T-helper 17 cell (primary cell): ENCODE measurements around the gene UBAP2. TPM values are rescaled to one million over a fixed set of nuclear protein-coding genes. Genes with fewer than 3 reads are reported as not detected.

Experiments used
- ATAC-seq: fragments of 150-1000 bp; cut with Tn5 transposase; 2 replicates; pipeline ENCODE4 v1.10.0; 2021; ENCODE audit warnings: mild to moderate bottlenecking, moderate library complexity
- DNase-seq, 3 donors: peaks; one replicate each; pipeline versions ENCODE4 v3.0.0 to v3.0.0-alpha.2; 2020 to 2021
- H3K9me3 ChIP-seq: one replicate; pipeline ENCODE4 v1.7.0; 2013; ENCODE audit warnings: low read length, mild to moderate bottlenecking; ENCODE audit not compliant: control insufficient read depth, poor library complexity, severe bottlenecking
- H3K27ac Mint-ChIP-seq: one replicate; pipeline ENCODE4 v1.8.0; 2022; ENCODE audit warnings: mild to moderate bottlenecking, moderate library complexity, mixed read lengths
- H3K27me3 Mint-ChIP-seq: one replicate; pipeline ENCODE4 v1.8.0; 2022; ENCODE audit warnings: mixed read lengths
- H3K36me3 Mint-ChIP-seq: one replicate; pipeline ENCODE4 v1.8.0; 2022; ENCODE audit warnings: low read depth, mixed read lengths
- H3K4me1 Mint-ChIP-seq: one replicate; pipeline ENCODE4 v1.8.0; 2022; ENCODE audit warnings: mild to moderate bottlenecking, mixed read lengths
- H3K4me3 Mint-ChIP-seq: one replicate; pipeline ENCODE4 v1.8.0; 2022; ENCODE audit warnings: mild to moderate bottlenecking, moderate library complexity, mixed read lengths
- total RNA-seq, 4 donors: library from RNA in 2 of 4; stranded (reverse) in 2 of 4; gene quantifications; one replicate each; pipeline ENCODE4 v1.2.3 and lab custom pipeline; 2022 to 2026

Gene UBAP2
- total RNA-seq, 2 donors from 2014 or later, result 33.9 to 37.3 TPM

GRCh38 chr9:33884856-33885701, 163.6 kb downstream of the UBAP2 start:
- no peaks in the 10 kb centered on the region for H3K27me3 Mint-ChIP-seq
- H3K9me3 ChIP-seq, result no peaks in the 10 kb centered on the region
- no peak overlapping the region for H3K4me3 Mint-ChIP-seq
- no peak for ATAC-seq
- peaks cover 31% of the 10 kb centered on the region for H3K4me1 Mint-ChIP-seq
- H3K27ac Mint-ChIP-seq, result peak overlapping the region; percentile 72
- DNase-seq, result no peak
- H3K36me3 Mint-ChIP-seq, result no peaks in the 10 kb centered on the region

DNA sequence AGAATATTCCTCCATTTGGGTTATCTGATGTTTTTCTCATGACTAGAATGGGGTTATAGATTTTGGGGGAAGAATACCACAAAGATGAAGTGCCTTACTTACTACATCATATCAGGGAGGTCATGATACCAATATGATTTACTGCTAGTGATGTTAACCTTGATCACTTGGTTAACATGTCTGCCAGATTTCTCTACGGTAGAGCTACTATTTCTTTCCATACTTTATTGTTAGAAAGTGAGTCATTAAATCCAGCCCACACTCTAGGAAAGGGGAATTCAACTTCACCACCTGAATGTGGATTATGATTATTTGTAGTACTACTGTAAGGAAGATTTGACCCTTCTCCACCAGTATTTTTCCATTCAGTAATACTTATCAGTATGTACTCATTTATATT, 167.1 kb downstream of the UBAP2 start:
- Mint-ChIP-seq H3K4me3 (no peak overlapping the region), H3K36me3 (no peaks in the 10 kb centered on the region), H3K4me1 (peaks cover 45% of the 10 kb centered on the region), H3K27me3 (no peaks in the 10 kb centered on the region), H3K27ac (peak overlapping the region; percentile 72)
- H3K9me3 ChIP-seq, result no peaks in the 10 kb centered on the region
- ATAC-seq, result no peak
- DNase-seq, result no peak

- H3K27me3 Mint-ChIP-seq, result no peaks in the 10 kb centered on the region
- no peaks in the 10 kb centered on the region for H3K36me3 Mint-ChIP-seq
- H3K9me3 ChIP-seq, result no peaks in the 10 kb centered on the region
- peak overlapping the region; percentile 72 for H3K27ac Mint-ChIP-seq
- peaks cover 45% of the 10 kb centered on the region for H3K4me1 Mint-ChIP-seq
- no peak overlapping the region for H3K4me3 Mint-ChIP-seq
- no peak for DNase-seq
- no peak for ATAC-seq
Observed at GRCh38 chr9:33880211-33881089, 168.2 kb downstream of the UBAP2 start.

DNA sequence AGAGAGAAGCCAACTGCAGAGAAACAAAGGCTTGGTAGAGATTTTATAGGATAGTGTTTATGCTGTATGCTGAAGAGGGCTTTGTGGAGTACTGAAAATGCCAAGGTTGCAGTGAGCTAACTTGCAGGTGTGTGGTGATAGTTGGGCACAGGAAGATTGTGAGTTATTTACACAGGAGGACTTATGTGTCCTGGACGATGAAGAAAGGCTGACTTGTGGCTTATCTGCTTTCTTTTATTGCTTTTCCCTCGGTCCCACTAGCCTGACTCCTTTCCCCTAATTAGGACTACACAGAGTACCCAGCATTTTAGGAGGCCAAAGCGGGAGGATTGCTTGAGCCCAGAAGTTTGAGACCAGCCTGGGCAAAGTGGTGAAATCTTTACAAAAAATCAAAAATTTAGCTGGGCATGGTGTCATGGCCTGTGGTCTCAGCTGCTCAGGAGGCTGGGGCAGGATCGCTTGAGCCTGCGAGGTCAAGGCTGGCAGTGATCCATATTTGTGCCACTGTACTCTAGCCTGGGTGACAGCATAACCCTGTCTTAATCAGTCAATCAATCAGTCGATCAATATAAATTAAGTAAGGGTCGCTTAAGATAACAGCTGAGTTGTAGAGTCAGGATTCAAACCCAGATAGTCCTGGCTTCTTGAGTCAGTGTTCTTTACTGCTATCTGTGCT, 169.9 kb downstream of the UBAP2 start:
- Mint-ChIP-seq H3K27me3 (no peaks in the 10 kb centered on the region), H3K4me3 (no peak overlapping the region), H3K36me3 (no peaks in the 10 kb centered on the region), H3K4me1 (peaks cover 33% of the 10 kb centered on the region), H3K27ac (no peak overlapping the region)
- DNase-seq (no peak), ATAC-seq (no peak)
- H3K9me3 ChIP-seq, result no peaks in the 10 kb centered on the region

- no peak for ATAC-seq
- peaks cover 30% of the 10 kb centered on the region for H3K4me1 Mint-ChIP-seq
- no peak for DNase-seq
- H3K36me3 Mint-ChIP-seq, result no peaks in the 10 kb centered on the region
- no peaks in the 10 kb centered on the region for H3K27me3 Mint-ChIP-seq
- peak overlapping the region; percentile 67 for H3K27ac Mint-ChIP-seq
- no peak overlapping the region for H3K4me3 Mint-ChIP-seq
- H3K9me3 ChIP-seq, result no peaks in the 10 kb centered on the region
Observed at GRCh38 chr9:33877727-33878489, 170.8 kb downstream of the UBAP2 start.

Other genes starting within 250 kb of the UBAP2 start
- 10 to 100 TPM; 26.2 to 27.4 TPM for gene UBE2R2, start 231.7 kb downstream of the UBAP2 start, total RNA-seq
- gene DCAF12, start 77.8 kb upstream of the UBAP2 start, total RNA-seq, result 10 to 100 TPM; 14.8 TPM
- 10 to 100 TPM; 63.3 to 68.2 TPM for gene UBAP1, start 130.2 kb upstream of the UBAP2 start, total RNA-seq